ENCODE data around the gene SETD1A. TPM values are rescaled to one million over a fixed set of nuclear protein-coding genes. Genes with fewer than 3 reads are reported as not detected.

SETD1A gene
- total and polyA plus RNA-seq, 2 of the 8 experiments (the other 6 are each of a cell fraction or from before 2014, with no cell fraction given), result 4.8 to 29.0 TPM

DNA sequence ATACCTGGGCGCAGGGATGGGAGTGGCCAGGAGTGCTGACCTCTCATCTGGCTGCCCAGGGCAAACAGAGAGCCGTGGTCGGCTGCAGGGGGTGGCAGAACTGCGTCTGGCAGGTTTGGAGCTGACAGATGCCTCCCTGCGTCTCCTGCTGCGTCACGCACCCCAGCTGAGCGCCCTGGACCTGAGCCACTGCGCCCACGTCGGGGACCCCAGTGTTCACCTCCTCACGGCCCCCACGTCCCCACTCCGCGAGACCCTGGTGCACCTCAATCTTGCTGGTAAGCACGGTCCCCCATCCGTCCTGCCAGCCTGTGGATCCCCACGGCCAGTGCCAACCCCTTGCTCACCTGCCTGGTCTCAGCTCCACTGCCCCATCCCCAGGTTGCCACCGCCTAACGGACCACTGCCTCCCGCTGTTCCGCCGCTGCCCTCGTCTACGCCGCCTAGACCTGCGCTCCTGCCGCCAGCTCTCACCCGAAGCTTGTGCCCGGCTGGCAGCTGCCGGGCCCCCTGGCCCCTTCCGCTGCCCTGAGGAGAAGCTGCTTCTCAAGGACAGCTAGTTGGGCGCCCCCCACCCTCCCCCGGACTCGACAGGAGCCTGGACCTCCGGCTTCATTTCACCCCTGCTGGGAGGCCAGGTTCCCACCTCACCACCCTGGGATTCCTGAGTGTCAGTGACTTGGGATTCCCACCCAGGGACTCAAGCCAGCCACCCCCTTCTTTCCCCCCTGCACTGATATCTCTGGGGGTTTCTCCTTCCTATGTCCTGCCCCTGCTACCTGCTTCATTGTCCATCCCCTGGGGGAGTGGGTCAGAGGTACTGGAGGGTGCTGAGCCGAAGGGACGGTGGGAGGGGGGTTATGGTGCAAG lies 10.6 kb upstream of the SETD1A start:
- Histone ChIP-seq H3K4me3 (ENCODE audit: extremely low read depth in 1 of 4, insufficient read depth in 2 of 4, low read depth in 3 of 4, low read length in 4 of 4) (peak overlapping the region in 1 of 4 experiments; percentile 98; a peak in 2 of 8 replicates), H3K4me2 (ENCODE audit: insufficient read depth in 1 of 2, low read depth in 2 of 2, low read length in 2 of 2) (peak overlapping the region; percentile 72 to 85)

More for the DNA sequence above, 10.6 kb upstream of the SETD1A start:
- peak overlapping the region; percentile 96; the same call in 1 of the 2 replicates for H2BK12ac ChIP-seq (ENCODE audit: low read depth, low read length)
- H3K14ac ChIP-seq (ENCODE audit: insufficient read length), result no peak overlapping the region
- FAIRE-seq (no peak), DNase-seq (ENCODE audit: low read depth in 1 of 2, low spot score in 2 of 2) (peak in 1 of 2 experiments; percentile 62)
- peaks cover 0 to 37% (median 24%) of the 10 kb centered on the region in 4 experiments; a peak in 6 of 7 replicates for H3K4me1 ChIP-seq (replicated peaks in 1 of 4; ENCODE audit: control insufficient read depth in 3 of 4, insufficient read depth in 4 of 4, low read length in 3 of 4)
- H4K5ac ChIP-seq (ENCODE audit: insufficient read length, low read depth, low read length), result peak overlapping the region; percentile 78
- peak overlapping the region; percentile 91; the same call in 1 of the 2 replicates for H2BK5ac ChIP-seq (ENCODE audit: low read depth, low read length)
- H3K18ac ChIP-seq (ENCODE audit: extremely low read depth, low read length), result 0 out of 2 replicates have a peak overlapping the region, but pooled peaks have one; percentile 1
- peak overlapping the region in 2 of 4 experiments; percentile 38 to 53; a peak in 4 of 7 replicates for H3K9ac ChIP-seq (replicated peaks in 1 of 4; ENCODE audit: extremely low read depth in 1 of 4, low read depth in 3 of 4, low read length in 3 of 4)
- peak overlapping the region; percentile 40; the same call in 1 of the 2 replicates for H2BK15ac ChIP-seq (ENCODE audit: low read length)
- H3K9me3 ChIP-seq (ENCODE audit: insufficient read depth in 2 of 2, low read depth in 1 of 2, low read length in 1 of 2), result no peaks in the 10 kb centered on the region
- peak overlapping the region; percentile 77 for H3K27ac ChIP-seq (ENCODE audit: low read depth, low read length)
- H2AK5ac ChIP-seq (ENCODE audit: low read depth, low read length), result peak overlapping the region; percentile 1; the same call in 1 of the 2 replicates
- H3K79me2 ChIP-seq (ENCODE audit: control insufficient read depth in 1 of 2, insufficient read depth in 2 of 2, low read length in 2 of 2), result no peaks in the 10 kb centered on the region
- peaks cover 10 to 21% (median 12%) of the 10 kb centered on the region in 4 experiments; a peak in 7 of 8 replicates for H3K36me3 ChIP-seq (ENCODE audit: control insufficient read depth in 2 of 4, insufficient read depth in 4 of 4, low read length in 3 of 4)
- H3K23ac ChIP-seq (ENCODE audit: insufficient read length), result no peak overlapping the region
- peak overlapping the region; percentile 31; the same call in 1 of the 2 replicates for H4K8ac ChIP-seq (ENCODE audit: extremely low read depth, insufficient read depth, low read length)
- H3K23me2 ChIP-seq (ENCODE audit: low read depth, low read length), result peaks cover 12% of the 10 kb centered on the region
- H4K91ac ChIP-seq (replicated peaks; ENCODE audit: insufficient read length, low read length), result peak overlapping the region; percentile 79
- peaks cover 0 to 8% of the 10 kb centered on the region in 2 experiments for H4K20me1 ChIP-seq (replicated peaks in 1 of 2; ENCODE audit: control insufficient read depth in 1 of 2, insufficient read depth in 2 of 2, low read length in 2 of 2)
- H2BK20ac ChIP-seq (ENCODE audit: low read length), result no peak overlapping the region
- no peak for TF ChIP-seq JUND (IDR thresholded peaks at IDR 0.05; ENCODE audit: low read length)
- TF ChIP-seq POLR2A (IDR thresholded peaks at IDR 0.05; ENCODE audit: control extremely low read depth in 1 of 2, low read depth in 2 of 2, low read length in 2 of 2), result 0 out of 3 replicates have a peak, but pooled peaks of 1 of the 2 experiments have one; percentile 21
- TF ChIP-seq RAD21 (IDR thresholded peaks at IDR 0.05 in 1 of 2, conservative IDR thresholded peaks at IDR 0.05 in 1 of 2; ENCODE audit: low read depth in 2 of 2, low read length in 2 of 2), result no peak
- H3K56ac ChIP-seq (replicated peaks; ENCODE audit: insufficient read length, low read depth, low read length), result peak overlapping the region; percentile 32
- H3K4ac ChIP-seq (replicated peaks; ENCODE audit: insufficient read length, low read depth, low read length), result no peak overlapping the region
- no peak overlapping the region for H2AFZ ChIP-seq (ENCODE audit: low read length)
- H2BK120ac ChIP-seq (replicated peaks; ENCODE audit: low read depth, low read length), result peak overlapping the region; percentile 47
- CTCF ChIA-PET (ENCODE audit: partially characterized antibody), result interaction anchor here (2.6 kb wide), 1 partner anchor 11 kb away, joined by 19 read pairs; no protein-coding TSS in a partner anchor
- WGBS, 2 experiments (ENCODE audit: extremely low coverage in 1 of 2, insufficient coverage in 1 of 2, insufficient read length in 1 of 2, insufficient replicate concordance in 2 of 2, low coverage in 1 of 2, low lambda C conversion rate in 2 of 2, missing lambda C conversion rate in 1 of 2), result 82% methylated on average over 38 of the region's 38 CpGs; no CpG with 5 or more reads in 1 of the 2 experiments
- no peaks in the 10 kb centered on the region for H3K27me3 ChIP-seq (replicated peaks in 1 of 4; ENCODE audit: control insufficient read depth in 3 of 4, extremely low read depth in 1 of 4, insufficient read depth in 3 of 4, low read length in 3 of 4)
- POLR2A ChIA-PET (ENCODE audit: partially characterized antibody), result interaction anchor here (0.9 to 4.4 kb wide), 13 partner anchors 10 to 233 kb away, joined by 3 to 23 read pairs (median 4); partner anchors contain the start of genes FBXL19, FUS and SETD1A
- H3K79me1 ChIP-seq (ENCODE audit: low read depth, low read length), result no peaks in the 10 kb centered on the region

Measured in H1 (cell line).